B cell (primary cell): Measurements from ENCODE around the gene PPP1R12B. TPM values are rescaled to one million over a fixed set of nuclear protein-coding genes. Genes with fewer than 3 reads are reported as not detected.
"Not testable (repeated sequence)": the region's sequence is repeated elsewhere in the genome, so short reads cannot be mapped to it uniquely, and the experiment has no call there.

Experiments used
- ATAC-seq: fragments of 200-7000 bp; cut with Tn5 transposase; one replicate; pipeline ENCODE4 v1.10.0; 2021; ENCODE audit warnings: low read depth, mild to moderate bottlenecking, moderate number of reproducible peaks, moderate library complexity
- CTCF ChIA-PET: fragments of 350-600 bp; sonication (Branson Sonifier 250); formaldehyde crosslinking; loops from one replicate; lab custom pipeline; 2021; ENCODE audit warnings: antibody characterized with exemption, inconsistent platforms; lab: Charles Lee
- POLR2A ChIA-PET: fragments of 350-600 bp; sonication (Branson Sonifier 250); formaldehyde crosslinking; loops from one replicate; lab custom pipeline; 2021; ENCODE audit warnings: antibody characterized with exemption; lab: Charles Lee
- DNase-seq: peaks from one replicate; pipeline ENCODE4 v3.0.0; 2013
- H2AFZ ChIP-seq: 2 replicates; pipeline ENCODE4 v1.6.1; 2012; ENCODE audit warnings: mild to moderate bottlenecking, low read depth, low read length; ENCODE audit not compliant: insufficient read depth, poor library complexity, severe bottlenecking
- H3K27ac ChIP-seq, 2 donors: 1 replicate in 1 of 2; 2 replicates in 1 of 2; pipeline ENCODE4 v1.5.1; 2012 to 2013; ENCODE audit warnings: low read length in 2 of 2, mild to moderate bottlenecking in 2 of 2, moderate library complexity in 1 of 2
- H3K27me3 ChIP-seq, 4 experiments: fragments of 200-600 bp in 1 of 4; sonication (generic) in 1 of 4; replicated peaks in 1 of 4; 1 replicate in 2 of 4; 2 replicates in 2 of 4; pipeline versions ENCODE4 v1.6.1 to v1.7.0; 2013 to 2016; ENCODE audit warnings: low read length in 3 of 4, mild to moderate bottlenecking in 2 of 4, mixed read lengths in 1 of 4, moderate library complexity in 1 of 4; ENCODE audit not compliant: insufficient read depth in 4 of 4, control insufficient read depth in 3 of 4; ENCODE audit errors: control extremely low read depth in 1 of 4
- H3K36me3 ChIP-seq, 2 experiments: replicated peaks in 1 of 2; 1 replicate in 1 of 2; 2 replicates in 1 of 2; pipeline versions ENCODE4 v1.6.1 to v1.7.1; 2013; ENCODE audit warnings: low read length in 1 of 2; ENCODE audit not compliant: insufficient read depth in 2 of 2, control insufficient read depth in 1 of 2; ENCODE audit errors: control extremely low read depth in 1 of 2, extremely low read depth in 1 of 2
- H3K4me1 ChIP-seq, 2 donors: fragments of 200-600 bp in 1 of 2; sonication (generic) in 1 of 2; 1 replicate in 1 of 2; 2 replicates in 1 of 2; pipeline versions ENCODE4 v1.5.1 to v1.6.1; 2013 to 2017; ENCODE audit warnings: low read length in 2 of 2; ENCODE audit not compliant: control insufficient read depth in 2 of 2, insufficient read depth in 2 of 2
- H3K4me2 ChIP-seq: replicated peaks from 2 replicates; pipeline ENCODE3; 2012; ENCODE audit warnings: mild to moderate bottlenecking, low read depth, low read length; ENCODE audit not compliant: poor library complexity, severe bottlenecking
- H3K4me3 ChIP-seq, 5 experiments: fragments of 200-600 bp in 1 of 5; sonication (generic) in 1 of 5; 1 replicate in 3 of 5; 2 replicates in 2 of 5; pipeline versions ENCODE4 v1.5.1 to v1.7.0; 2011 to 2016; ENCODE audit warnings: low read length in 4 of 5, mild to moderate bottlenecking in 4 of 5, low read depth in 2 of 5, control low read depth in 1 of 5, moderate library complexity in 1 of 5; ENCODE audit not compliant: insufficient read depth in 1 of 5; ENCODE audit errors: control extremely low read depth in 1 of 5, extremely low read depth in 1 of 5
- H3K79me2 ChIP-seq: fragments of 200-600 bp; sonication (generic); one replicate; pipeline ENCODE4 v1.6.0; 2016; ENCODE audit warnings: low read length; ENCODE audit not compliant: control insufficient read depth, insufficient read depth
- H3K9ac ChIP-seq: fragments of 200-600 bp; sonication (generic); 2 replicates; pipeline ENCODE4 v1.6.1; 2017; ENCODE audit warnings: mild to moderate bottlenecking, low read length, moderate library complexity
- H3K9me3 ChIP-seq, 3 donors: one replicate each; pipeline versions ENCODE4 v1.6.1 to v1.7.1; 2013; ENCODE audit warnings: low read length in 2 of 3; ENCODE audit not compliant: control insufficient read depth in 2 of 3, insufficient read depth in 1 of 3; ENCODE audit errors: control extremely low read depth in 1 of 3
- H4K20me1 ChIP-seq: 2 replicates; pipeline ENCODE4 v1.6.0; 2012; ENCODE audit warnings: mild to moderate bottlenecking, low read length; ENCODE audit not compliant: insufficient read depth, control insufficient read depth, poor library complexity, severe bottlenecking
- H3K27ac Mint-ChIP-seq: one replicate; pipeline ENCODE4 v1.8.0; 2021; ENCODE audit warnings: mixed read lengths
- H3K27me3 Mint-ChIP-seq: one replicate; pipeline ENCODE4 v1.8.0; 2021; ENCODE audit warnings: mixed read lengths
- H3K4me1 Mint-ChIP-seq: one replicate; pipeline ENCODE4 v1.8.0; 2021; ENCODE audit warnings: mixed read lengths
- H3K4me3 Mint-ChIP-seq: one replicate; pipeline ENCODE4 v1.8.0; 2021; ENCODE audit warnings: mixed read lengths
- H3K9me3 Mint-ChIP-seq: one replicate; pipeline ENCODE4 v1.8.0; 2022; ENCODE audit warnings: mixed read lengths; ENCODE audit not compliant: insufficient read depth
- CTCF ChIP-seq: fragments of 200-600 bp; IDR thresholded peaks from one replicate; pipeline ENCODE4 v1.8.0; 2022; ENCODE audit warnings: antibody characterized with exemption, mild to moderate bottlenecking
- EZH2 ChIP-seq: IDR thresholded peaks from 2 replicates; pipeline ENCODE4 v1.6.1; 2012; ENCODE audit warnings: borderline replicate concordance, low read depth, mild to moderate bottlenecking, moderate library complexity, low read length; ENCODE audit not compliant: insufficient read depth, poor library complexity, severe bottlenecking
- WGBS: methylation state at CpG from one replicate; pipeline ENCODE4 v1.1.5; 2013; ENCODE audit warnings: missing lambda C conversion rate; ENCODE audit not compliant: insufficient coverage; 5-methylcytosine and 5-hydroxymethylcytosine counted together
- intact Hi-C: fragments of 100-400 bp; cut with micrococcal nuclease; formaldehyde crosslinking; loops from one replicate; pipeline ENCODE4 v1.10.0; 2022
- polyA plus RNA-seq: library from polyadenylated mRNA; depleted of rRNA; stranded (reverse); fragments of >200 nt; gene quantifications from 2 replicates; pipeline ENCODE4 v1.2.3, GENCODE V29; 2012
- total RNA-seq, 2 donors: library from RNA; stranded (reverse); fragments of 120-200 nt in 1 of 2; gene quantifications; 1 replicate in 1 of 2; 2 replicates in 1 of 2; pipeline versions ENCODE4 v1.2.3 to v1.2.4, GENCODE V29; 2013 to 2022

Gene PPP1R12B
- total and polyA plus RNA-seq, 2 donors (not counting 1 experiment from before 2014, with no cell fraction given) = 7.1 to 49.6 TPM

DNA sequence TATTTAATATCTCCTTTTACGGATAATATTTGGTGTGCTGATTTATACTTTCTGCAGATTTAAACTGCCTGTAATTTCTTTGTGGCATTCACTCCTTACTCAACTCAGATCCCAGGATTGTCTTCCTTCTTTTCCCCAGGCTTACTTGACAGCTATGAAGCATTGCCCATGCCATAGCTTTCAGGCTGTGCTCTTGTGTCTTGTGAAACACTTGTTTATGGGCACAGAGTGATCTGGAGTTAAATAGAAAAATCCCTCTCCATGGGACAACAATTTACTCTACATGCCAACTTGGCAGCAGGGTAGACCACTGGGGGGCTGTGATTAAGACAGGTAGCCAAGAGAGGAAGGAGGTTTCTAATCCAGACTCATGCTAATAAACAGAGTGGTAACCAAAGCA lies 57.4 kb downstream of the PPP1R12B start:
- Mint-ChIP-seq H3K27me3 (no peaks in the 10 kb centered on the region), H3K9me3 (no peaks in the 10 kb centered on the region), H3K4me3 (no peak overlapping the region), H3K27ac (no peak overlapping the region), H3K4me1 (peaks cover 7% of the 10 kb centered on the region)
- no CpG with 5 or more reads among the region's 1 CpG for WGBS
- ATAC-seq (no peak), DNase-seq (no peak)
- H3K4me2 ChIP-seq = no peak overlapping the region
- H3K4me1 ChIP-seq = no peaks in the 10 kb centered on the region
- H3K9me3 ChIP-seq = no peaks in the 10 kb centered on the region
- CTCF ChIA-PET = no interaction called here
- no peak overlapping the region for H3K9ac ChIP-seq
- no peaks in the 10 kb centered on the region for H3K27me3 ChIP-seq
- intact Hi-C loops = no loop called here
- POLR2A ChIA-PET = no interaction called here
- no peak overlapping the region for H3K4me3 ChIP-seq
- no peaks in the 10 kb centered on the region for H3K36me3 ChIP-seq
- H4K20me1 ChIP-seq = no peaks in the 10 kb centered on the region
- H2AFZ ChIP-seq = no peak overlapping the region
- H3K79me2 ChIP-seq = peaks cover 5% of the 10 kb centered on the region
- no peak overlapping the region for H3K27ac ChIP-seq
- TF ChIP-seq CTCF (no peak), EZH2 (no peak)

DNA sequence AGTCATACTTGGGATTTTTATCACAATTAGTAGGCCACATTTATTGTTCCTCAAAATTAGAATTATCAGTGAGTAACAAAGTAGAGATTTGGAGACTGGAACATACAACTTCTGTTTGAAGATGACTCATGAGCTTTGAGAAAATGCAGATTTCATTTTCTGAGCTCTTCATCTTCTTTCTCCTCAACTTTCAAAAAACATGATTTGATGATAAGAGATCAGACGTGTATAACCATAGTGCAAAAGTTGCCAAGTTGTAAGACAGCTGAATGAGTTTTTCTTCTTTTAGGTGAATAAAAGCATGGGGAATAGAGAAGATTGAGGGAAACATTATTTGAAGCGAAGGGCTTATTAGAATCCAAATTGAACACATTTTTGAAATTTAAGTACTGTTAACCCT lies 58.4 kb downstream of the PPP1R12B start:
- H3K4me2 ChIP-seq, H3K27me3 ChIP-seq, CTCF ChIA-PET, H3K27ac ChIP-seq, H3K4me3 Mint-ChIP-seq, H3K9me3 ChIP-seq, H3K9ac ChIP-seq, POLR2A ChIA-PET, H3K27me3 Mint-ChIP-seq, H3K27ac Mint-ChIP-seq, DNase-seq, H2AFZ ChIP-seq, H3K4me1 Mint-ChIP-seq, H3K4me1 ChIP-seq, H4K20me1 ChIP-seq, H3K4me3 ChIP-seq, H3K79me2 ChIP-seq, ATAC-seq, intact Hi-C loops, H3K36me3 ChIP-seq, H3K9me3 Mint-ChIP-seq: not testable (repeated sequence)
- no CpG with 5 or more reads among the region's 2 CpGs for whole genome bisulfite sequencing

GRCh38 chr1:202407378-202407777 lies 58.9 kb downstream of the PPP1R12B start:
- ATAC-seq, H3K9ac ChIP-seq, H3K36me3 ChIP-seq, H3K4me3 ChIP-seq, H3K4me2 ChIP-seq, H3K9me3 Mint-ChIP-seq, H3K79me2 ChIP-seq, H3K4me3 Mint-ChIP-seq, H3K27me3 ChIP-seq, H2AFZ ChIP-seq, H3K27ac ChIP-seq, H3K27me3 Mint-ChIP-seq, H3K4me1 Mint-ChIP-seq, POLR2A ChIA-PET, DNase-seq, H4K20me1 ChIP-seq, CTCF ChIA-PET, intact Hi-C loops, H3K9me3 ChIP-seq, H3K27ac Mint-ChIP-seq, H3K4me1 ChIP-seq: not testable (repeated sequence)
- no CpG with 5 or more reads among the region's 2 CpGs for WGBS
